DMS53 (cell line): ENCODE measurements around the gene LMBRD1.
A peak's percentile ranks its signal among the peaks of the same experiment; 100 is the strongest.
"Not testable (repeated sequence)": the region's sequence is repeated elsewhere in the genome, so short reads cannot be mapped to it uniquely, and the experiment has no call there.

ENCODE experiments used
- DNase-seq: peaks from one replicate; lab custom pipeline; 2025; lab: John Stamatoyannopoulos, UW

Gene LMBRD1

GRCh38 chr6:69732640-69733039 is 64.2 kb downstream of the LMBRD1 start:
- peak; percentile 48 for DNase-seq

- DNase-seq, result no peak
Measured at GRCh38 chr6:69732045-69732444, 64.8 kb downstream of the LMBRD1 start.

GRCh38 chr6:69729870-69730449 is 66.8 kb downstream of the LMBRD1 start:
- DNase-seq, result peak; percentile 41

- no peak for DNase-seq
Measured at GRCh38 chr6:69722683-69723082, 74.1 kb downstream of the LMBRD1 start.

- peak; percentile 63 for DNase-seq
Measured at GRCh38 chr6:69719602-69720193, 77.1 kb downstream of the LMBRD1 start.

DNA sequence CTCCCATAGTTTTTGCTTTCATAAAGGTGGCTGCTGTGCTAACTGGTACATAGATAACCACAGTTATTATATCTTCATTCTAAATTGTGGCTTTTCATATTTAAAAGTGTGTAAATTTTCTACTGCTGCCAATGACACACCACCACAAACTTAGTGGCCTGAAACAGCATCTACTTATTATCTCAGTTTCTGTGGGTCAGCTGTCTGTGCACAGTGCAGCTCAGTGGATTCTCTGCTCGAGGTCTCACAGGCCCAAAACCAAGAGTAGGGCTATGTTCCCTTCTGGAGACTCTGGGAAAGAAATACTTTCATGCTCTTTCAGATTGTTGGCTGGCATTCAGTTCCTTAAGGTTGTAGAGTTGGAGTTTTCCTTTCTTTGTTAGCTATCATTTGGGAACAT is 90.1 kb downstream of the LMBRD1 start:
- DNase-seq, result no peak

DNA sequence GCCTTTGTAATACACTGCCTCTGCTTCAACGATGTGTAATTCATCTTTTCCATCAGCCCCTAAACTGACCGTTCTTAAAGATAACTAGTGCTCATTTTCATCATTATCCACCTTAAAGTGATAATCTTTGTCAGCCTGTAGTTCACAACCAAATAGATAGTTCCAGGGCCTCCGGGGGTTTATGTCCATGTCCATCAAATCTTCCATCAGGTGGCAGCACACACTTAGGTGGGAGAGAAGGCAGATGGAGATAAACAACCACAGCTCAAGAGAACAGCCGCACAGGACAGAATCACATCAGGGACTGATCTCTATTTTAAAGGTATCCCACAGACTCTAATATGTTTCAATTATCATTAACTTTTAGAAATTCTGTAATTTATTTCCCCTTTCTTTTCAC is 90.9 kb downstream of the LMBRD1 start:
- peak; percentile 16 for DNase-seq

DNA sequence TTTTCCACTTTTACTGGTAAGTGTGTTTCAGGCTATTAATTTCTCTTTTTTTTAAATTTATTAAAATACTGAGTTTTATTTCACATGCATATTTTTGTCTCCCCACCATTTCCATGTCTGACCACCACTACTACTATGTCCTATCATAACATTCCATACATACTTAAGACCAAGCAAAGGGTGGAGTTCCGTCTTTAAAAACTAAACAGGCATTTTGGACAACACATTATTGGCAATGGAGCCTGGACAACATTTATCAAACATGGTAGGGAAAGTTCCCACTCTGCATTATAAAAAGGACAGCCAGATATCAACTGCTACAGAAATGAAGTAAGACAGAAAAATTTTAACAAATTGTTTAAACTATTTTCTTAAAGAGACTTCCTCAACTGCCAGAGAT is 91.9 kb downstream of the LMBRD1 start:
- no peak for DNase-seq

- DNase-seq, result no peak
Measured at GRCh38 chr6:69699655-69700054, 97.2 kb downstream of the LMBRD1 start.

GRCh38 chr6:69696273-69696672 is 100.5 kb downstream of the LMBRD1 start:
- no peak for DNase-seq

GRCh38 chr6:69693762-69694161 is 103.0 kb downstream of the LMBRD1 start:
- DNase-seq, result no peak

DNA sequence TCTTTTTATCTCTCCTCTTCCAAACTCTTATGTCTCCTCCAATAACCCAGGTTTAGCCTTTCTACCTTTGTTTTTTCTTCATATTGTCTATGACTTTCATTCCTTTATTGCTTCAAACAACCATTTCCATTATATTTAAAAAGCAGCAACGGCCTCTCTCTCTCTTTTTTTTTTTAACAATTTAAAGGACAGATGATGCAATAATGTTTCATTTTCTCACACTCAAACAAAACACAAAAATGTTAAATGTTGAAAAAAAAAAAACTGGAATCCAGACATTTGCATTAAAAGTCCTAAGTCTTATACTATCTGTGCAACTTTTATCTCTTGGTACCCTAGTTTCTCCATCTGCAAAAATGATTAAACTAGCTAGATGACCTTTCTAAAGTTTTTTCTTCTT is 105.8 kb downstream of the LMBRD1 start:
- DNase-seq, result no peak

DNA sequence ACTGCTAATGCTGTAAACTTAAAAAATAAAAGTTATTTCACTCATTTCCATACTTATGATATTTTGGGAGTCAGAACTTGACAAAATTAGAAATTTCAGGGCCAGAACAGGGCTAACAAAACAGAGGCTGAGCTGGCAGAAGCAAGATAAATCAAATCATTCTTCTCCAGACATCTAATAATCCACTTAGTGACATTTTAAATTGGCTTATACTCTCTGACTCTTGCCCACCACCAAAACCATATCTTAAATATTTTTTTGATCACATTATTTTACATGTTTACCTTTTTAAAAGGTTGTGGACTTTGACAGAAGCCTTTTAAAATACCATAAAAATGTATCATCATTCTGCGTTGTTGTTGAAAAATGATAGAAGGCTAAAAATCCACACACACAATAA is 116.5 kb downstream of the LMBRD1 start:
- DNase-seq, result no peak

- no peak for DNase-seq
Measured at GRCh38 chr6:69673298-69673697, 123.5 kb downstream of the LMBRD1 start.

DNA sequence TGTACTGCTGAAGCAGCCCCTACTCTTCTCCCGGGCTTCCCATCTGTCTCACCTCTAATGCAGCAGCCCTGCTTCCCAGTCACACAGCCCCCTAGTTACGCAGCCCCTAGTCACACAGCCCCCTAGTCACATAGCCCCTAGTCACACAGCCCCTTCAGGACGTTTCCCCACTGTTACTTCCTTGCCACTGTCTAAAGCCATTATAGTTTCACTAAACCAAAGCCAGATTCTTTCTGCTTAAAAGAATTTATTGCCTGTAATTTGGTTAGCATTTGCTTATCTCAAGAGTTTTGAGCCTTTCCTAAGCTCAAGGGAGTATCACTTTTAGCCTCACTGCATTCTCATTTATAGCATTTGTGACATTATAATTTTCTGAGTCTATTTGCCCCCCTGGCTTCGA is 127.9 kb downstream of the LMBRD1 start:
- DNase-seq, result no peak

DNA sequence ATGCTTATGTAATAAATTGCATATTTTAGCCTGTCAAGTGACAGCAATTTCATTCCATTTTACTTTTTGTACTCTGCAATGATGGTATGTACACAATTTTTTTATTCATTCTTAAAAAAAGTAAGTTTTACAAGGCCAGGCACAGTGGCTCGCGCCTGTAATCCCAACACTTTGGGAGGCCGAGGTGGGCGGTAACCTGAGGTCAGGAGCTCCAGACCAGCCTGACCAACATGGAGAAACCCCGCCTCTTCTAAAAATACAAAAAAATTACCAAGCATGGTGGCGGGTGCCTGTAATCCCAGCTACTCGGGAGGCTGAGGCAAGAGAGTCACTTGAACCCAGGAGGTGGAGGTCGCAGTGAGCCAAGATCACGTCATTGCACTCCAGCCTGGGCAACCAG is 130.0 kb downstream of the LMBRD1 start:
- DNase-seq, result not testable (repeated sequence)

GRCh38 chr6:69665437-69665836 is 131.4 kb downstream of the LMBRD1 start:
- no peak for DNase-seq

DNA sequence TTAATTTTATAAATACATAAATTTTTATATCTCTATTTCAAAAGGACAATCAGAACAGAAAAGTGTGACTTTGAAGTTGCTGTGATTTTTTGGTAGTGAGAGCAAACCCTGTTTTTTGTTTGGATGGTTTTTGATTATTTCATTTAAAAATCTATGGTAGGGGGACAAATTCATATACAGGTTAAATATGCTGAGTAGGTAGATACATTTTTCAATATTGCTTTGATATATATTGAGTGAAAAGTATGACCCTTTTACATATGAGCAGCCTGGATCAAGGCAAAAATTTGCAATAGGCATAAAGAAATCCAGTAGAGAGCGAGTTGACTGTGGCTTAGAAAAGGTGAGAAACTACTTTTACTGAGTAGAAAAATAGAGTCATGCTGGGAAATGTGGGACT is 132.3 kb downstream of the LMBRD1 start:
- no peak for DNase-seq

GRCh38 chr6:69663215-69663614 is 133.6 kb downstream of the LMBRD1 start:
- DNase-seq, result peak; percentile 32

DNA sequence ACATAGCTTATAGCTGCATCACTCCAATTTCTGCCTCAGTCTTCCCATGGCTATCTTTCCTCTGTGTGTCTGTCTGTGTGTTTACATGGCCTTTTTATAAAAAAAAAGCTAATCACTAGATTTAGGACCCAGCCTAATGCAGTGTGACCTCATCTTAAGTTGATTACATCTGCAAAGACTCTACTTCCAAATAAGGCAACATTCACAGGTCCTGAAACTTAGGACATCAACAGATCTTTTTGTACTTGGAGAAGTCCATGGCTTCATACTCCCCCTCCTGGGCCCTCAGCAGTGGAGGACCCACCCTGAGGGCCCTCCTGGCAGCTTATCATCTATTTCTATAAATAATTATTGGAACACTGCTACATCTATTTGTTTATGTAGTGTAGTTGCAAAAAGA is 146.1 kb downstream of the LMBRD1 start:
- DNase-seq, result no peak

DNA sequence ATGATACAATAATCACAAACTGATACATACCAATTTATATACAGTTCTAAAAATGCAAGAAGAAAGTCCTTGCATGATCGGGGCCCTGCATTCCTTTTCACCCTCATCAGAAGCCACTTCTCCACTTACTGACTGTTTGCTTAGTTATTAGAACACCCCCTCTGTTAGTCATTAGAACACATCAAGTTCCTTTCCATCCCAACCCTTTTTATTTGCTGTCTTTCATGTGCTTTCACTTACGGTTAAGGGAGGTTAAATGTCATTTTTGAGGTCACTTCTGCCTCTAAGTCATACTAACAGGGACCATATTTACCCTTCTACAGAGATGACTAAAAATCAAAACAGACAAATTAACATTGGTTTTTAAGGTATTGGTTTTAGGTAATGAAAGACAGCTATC is 149.1 kb downstream of the LMBRD1 start:
- peak; percentile 45 for DNase-seq

DNA sequence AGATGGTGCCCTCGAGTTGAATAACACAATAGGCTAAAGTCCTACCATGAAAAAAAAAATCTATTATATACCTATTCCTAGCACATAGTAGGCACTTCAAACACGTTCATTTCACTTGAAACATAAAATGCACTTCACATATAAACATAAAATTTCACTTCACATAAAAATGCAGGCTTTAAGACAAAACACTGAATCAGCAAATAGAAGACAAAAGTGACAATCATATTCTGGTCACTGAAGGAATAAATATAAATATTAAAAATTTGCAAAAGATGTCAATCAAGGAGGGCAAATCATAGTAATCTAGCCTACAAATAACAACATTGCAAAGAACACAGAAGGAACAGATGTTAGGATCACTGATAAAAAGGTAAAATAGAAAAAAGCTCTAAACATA is 153.1 kb downstream of the LMBRD1 start:
- no peak for DNase-seq

DNA sequence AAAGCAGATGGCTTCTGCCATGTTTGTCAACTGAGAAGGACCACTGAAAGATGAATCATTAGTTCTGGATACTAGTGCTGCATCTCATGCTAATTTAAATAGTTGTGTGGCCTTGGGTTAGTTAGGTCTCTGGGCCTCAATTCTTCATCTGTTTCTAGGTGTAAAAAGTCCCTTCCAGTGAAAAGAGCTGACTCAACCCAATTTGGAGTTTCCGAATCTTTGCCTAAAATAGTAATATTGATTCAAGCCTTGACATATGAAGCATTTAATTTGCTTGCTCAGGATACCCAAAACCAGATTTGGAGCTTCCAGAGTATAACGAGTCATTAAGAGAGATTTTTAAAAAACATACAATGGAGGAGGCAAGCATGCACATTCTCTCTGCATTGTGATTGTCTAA is 163.9 kb downstream of the LMBRD1 start:
- no peak for DNase-seq
